GM18870 (cell line): ENCODE data around the gene PLEKHA1.

Source experiments
- ATAC-seq: cut with Tn5 transposase; IDR thresholded peaks from one replicate; pipeline ENCODE4 v1.9.1; 2021; ENCODE audit warnings: moderate library complexity; ENCODE audit not compliant: unreplicated experiment

The PLEKHA1 gene

GRCh38 chr10:122374237-122374858 is at the start of gene PLEKHA1:
Gene PLEKHA1 (plus strand): TSS chr10:122374708. CDS start chr10:122393201, 18,493 bp downstream.
- ATAC-seq = peak; percentile 65

- ATAC-seq = no peak
These were observed 49.3 kb upstream of the PLEKHA1 start for GRCh38 chr10:122325235-122325634.

GRCh38 chr10:122326385-122326784 is 48.1 kb upstream of the PLEKHA1 start:
- no peak for ATAC-seq

- no peak for ATAC-seq
These were observed 47.7 kb upstream of the PLEKHA1 start for GRCh38 chr10:122326806-122327205.

GRCh38 chr10:122327237-122328206 is 47.0 kb upstream of the PLEKHA1 start:
- no peak for ATAC-seq

- ATAC-seq = no peak
These were observed 45.8 kb upstream of the PLEKHA1 start for GRCh38 chr10:122328676-122329075.

- ATAC-seq = no peak
These were observed 45.1 kb upstream of the PLEKHA1 start for GRCh38 chr10:122329416-122329815.

GRCh38 chr10:122331100-122331499 is 43.4 kb upstream of the PLEKHA1 start:
- ATAC-seq = no peak

- no peak for ATAC-seq
These were observed 42.7 kb upstream of the PLEKHA1 start for GRCh38 chr10:122331615-122332446.

GRCh38 chr10:122333037-122333436 is 41.5 kb upstream of the PLEKHA1 start:
- no peak for ATAC-seq

- ATAC-seq = no peak
These were observed 38.2 kb upstream of the PLEKHA1 start for GRCh38 chr10:122336332-122336731.

- no peak for ATAC-seq
These were observed 37.5 kb upstream of the PLEKHA1 start for GRCh38 chr10:122336961-122337360.

- ATAC-seq = no peak
These were observed 35.7 kb upstream of the PLEKHA1 start for GRCh38 chr10:122338609-122339441.

GRCh38 chr10:122341141-122341810 is 33.2 kb upstream of the PLEKHA1 start:
- no peak for ATAC-seq

GRCh38 chr10:122342293-122343134 is 32.0 kb upstream of the PLEKHA1 start:
- no peak for ATAC-seq

- no peak for ATAC-seq
These were observed 31.2 kb upstream of the PLEKHA1 start for GRCh38 chr10:122343135-122343800.

GRCh38 chr10:122343936-122344335 is 30.6 kb upstream of the PLEKHA1 start:
- no peak for ATAC-seq

- no peak for ATAC-seq
These were observed 29.7 kb upstream of the PLEKHA1 start for GRCh38 chr10:122344741-122345258.
